MCF 10A (cell line): ENCODE measurements around the gene CD247. TPM values are rescaled to one million over a fixed set of nuclear protein-coding genes. Genes with fewer than 3 reads are reported as not detected.

Source experiments
- BruUV-seq: library from RNA; stranded (reverse); fragments of 400-500 nt; replicated peaks from 2 replicates; lab custom pipeline; 2021; lab: Mats Ljungman, UMichigan
- CTCF ChIA-PET: fragments of 300-600 bp; sonication (Branson Sonifier 250); formaldehyde crosslinking; extraction: SDS; loops from one replicate; lab custom pipeline; 2021; ENCODE audit warnings: antibody characterized with exemption, inconsistent platforms; lab: Yijun Ruan, JAX
- POLR2A ChIA-PET: fragments of 300-600, 350-650 bp; sonication (Branson Sonifier 250); formaldehyde crosslinking; extraction: SDS; loops from one replicate; lab custom pipeline; 2020; ENCODE audit warnings: antibody characterized with exemption, inconsistent platforms; lab: Yijun Ruan, JAX
- DNase-seq: peaks from one replicate; pipeline ENCODE4 v3.0.0-alpha.2; 2018; ENCODE audit not compliant: unreplicated experiment
- H3K27ac Mint-ChIP-seq: one replicate; pipeline ENCODE4 v1.8.0; 2022; ENCODE audit warnings: mild to moderate bottlenecking, low read depth, mixed read lengths; ENCODE audit not compliant: unreplicated experiment
- H3K27me3 Mint-ChIP-seq: one replicate; pipeline ENCODE4 v1.8.0; 2022; ENCODE audit warnings: mixed read lengths; ENCODE audit not compliant: insufficient read depth, unreplicated experiment
- H3K36me3 Mint-ChIP-seq: one replicate; pipeline ENCODE4 v1.8.0; 2022; ENCODE audit warnings: mild to moderate bottlenecking, moderate library complexity, mixed read lengths; ENCODE audit not compliant: insufficient read depth, unreplicated experiment
- H3K4me1 Mint-ChIP-seq: one replicate; pipeline ENCODE4 v1.8.0; 2022; ENCODE audit warnings: mixed read lengths; ENCODE audit not compliant: insufficient read depth, unreplicated experiment
- H3K4me3 Mint-ChIP-seq: one replicate; pipeline ENCODE4 v1.8.0; 2022; ENCODE audit warnings: mild to moderate bottlenecking, moderate library complexity, mixed read lengths; ENCODE audit not compliant: unreplicated experiment
- H3K9me3 Mint-ChIP-seq: one replicate; pipeline ENCODE4 v1.8.0; 2022; ENCODE audit warnings: mixed read lengths; ENCODE audit not compliant: unreplicated experiment
- CTCF ChIP-seq: fragments of 200-600 bp; IDR thresholded peaks from one replicate; pipeline ENCODE4 v1.8.0; 2022; ENCODE audit warnings: antibody characterized with exemption, mild to moderate bottlenecking; ENCODE audit not compliant: unreplicated experiment
- intact Hi-C: fragments of 100-400 bp; cut with micrococcal nuclease; formaldehyde crosslinking; loops from 2 replicates; pipeline ENCODE4 v1.14.1; 2022
- total RNA-seq: library from RNA; stranded (reverse); gene quantifications from 2 replicates; pipeline ENCODE4 v1.2.3, GENCODE V29; 2022

Gene CD247
- total RNA-seq, 1 experiment from 2014 or later, result not detected

- intact Hi-C loops, result loop anchor here (10.0 kb wide), 1 partner anchor 251 kb away; no protein-coding TSS in a partner anchor
- no peak for TF ChIP-seq CTCF
- peaks cover 59% of the 10 kb centered on the region for H3K4me1 Mint-ChIP-seq
- BruUV-seq, result no TSS peak
- H3K36me3 Mint-ChIP-seq, result peaks cover 14% of the 10 kb centered on the region
- H3K27me3 Mint-ChIP-seq, result no peaks in the 10 kb centered on the region
- H3K4me3 Mint-ChIP-seq, result peak within 1 kb of the TSS; percentile 87
- H3K27ac Mint-ChIP-seq, result peak within 1 kb of the TSS; percentile 36
- peak; percentile 98 for DNase-seq
- H3K9me3 Mint-ChIP-seq, result no peaks in the 10 kb centered on the region
- POLR2A ChIA-PET, result interaction anchor here (0.5 to 10.9 kb wide), 37 partner anchors 11 to 1933 kb away, joined by 3 to 152 read pairs (median 5); partner anchors contain the start of genes DCAF6, MPC2, POU2F1 and SLC19A2
- CTCF ChIA-PET, result interaction anchor here (0.6 to 11.5 kb wide), 19 partner anchors 10 to 494 kb away, joined by 3 to 139 read pairs (median 3); no protein-coding TSS in a partner anchor
Measured at GRCh38 chr1:167553136-167554027, 35.1 kb upstream of the CD247 start, which contains the start of gene CREG1. Gene CREG1 (minus strand): TSS chr1:167553762.

- peaks cover 34% of the 10 kb centered on the region for H3K36me3 Mint-ChIP-seq
- no peaks in the 10 kb centered on the region for H3K27me3 Mint-ChIP-seq
- BruUV-seq, result no TSS peak
- H3K4me3 Mint-ChIP-seq, result peak overlapping the region; percentile 87
- CTCF ChIA-PET, result interaction anchor here (0.8 to 11.5 kb wide), 8 partner anchors 9 to 137 kb away, joined by 3 to 139 read pairs (median 11); no protein-coding TSS in a partner anchor
- TF ChIP-seq CTCF, result no peak
- intact Hi-C loops, result loop anchor here (10.0 kb wide), 1 partner anchor 253 kb away; no protein-coding TSS in a partner anchor
- no peak for DNase-seq
- H3K27ac Mint-ChIP-seq, result peak overlapping the region; percentile 76
- no peaks in the 10 kb centered on the region for H3K9me3 Mint-ChIP-seq
- peaks cover 60% of the 10 kb centered on the region for H3K4me1 Mint-ChIP-seq
- POLR2A ChIA-PET, result interaction anchor here (0.6 to 10.9 kb wide), 11 partner anchors 9 to 1556 kb away, joined by 3 to 152 read pairs (median 15); partner anchors contain the start of genes DCAF6 and MPC2
Measured at GRCh38 chr1:167551362-167551761, 33.0 kb upstream of the CD247 start.

GRCh38 chr1:167548059-167548932, 30.0 kb upstream of the CD247 start:
- Mint-ChIP-seq H3K36me3 (peaks cover 63% of the 10 kb centered on the region), H3K4me1 (peaks cover 53% of the 10 kb centered on the region), H3K4me3 (peak overlapping the region; percentile 87), H3K27me3 (no peaks in the 10 kb centered on the region), H3K9me3 (no peaks in the 10 kb centered on the region), H3K27ac (peak overlapping the region; percentile 76)
- DNase-seq, result peak; percentile 86
- CTCF ChIA-PET, result interaction anchor here (0.6 to 11.5 kb wide), 14 partner anchors 6 to 388 kb away, joined by 3 to 139 read pairs (median 4); no protein-coding TSS in a partner anchor
- POLR2A ChIA-PET, result interaction anchor here (0.6 to 10.9 kb wide), 18 partner anchors 8 to 388 kb away, joined by 3 to 152 read pairs (median 4); partner anchors contain the start of genes DCAF6 and MPC2
- no TSS peak for BruUV-seq
- TF ChIP-seq CTCF, result no peak
- intact Hi-C loops, result loop anchor here (5.0 kb wide), 1 partner anchor 326 kb away; the partner anchor contains the start of gene POU2F1
